Measurements from ENCODE around the gene DNPEP. TPM values are rescaled to one million over a fixed set of nuclear protein-coding genes. Genes with fewer than 3 reads are reported as not detected.

DNPEP gene
- total and polyA plus RNA-seq, 2 of the 8 experiments (the other 6 are each of a cell fraction or from before 2014, with no cell fraction given), result 59.8 to 109 TPM

- ChIA-PET CTCF (ENCODE audit: partially characterized antibody) (no interaction called here), POLR2A (ENCODE audit: partially characterized antibody) (no interaction called here)
- no peak overlapping the region for H3K18ac ChIP-seq (ENCODE audit: extremely low read depth, low read length)
- H3K27ac ChIP-seq (ENCODE audit: low read depth, low read length), result no peak overlapping the region
- H3K56ac ChIP-seq (replicated peaks; ENCODE audit: insufficient read length, low read depth, low read length), result no peak overlapping the region
- H3K36me3 ChIP-seq (ENCODE audit: control insufficient read depth in 2 of 4, insufficient read depth in 4 of 4, low read length in 3 of 4), result peaks cover 10 to 25% (median 20%) of the 10 kb centered on the region in 4 experiments
- H2AK5ac ChIP-seq (ENCODE audit: low read depth, low read length), result no peak overlapping the region
- no peak overlapping the region for H3K4me2 ChIP-seq (ENCODE audit: insufficient read depth in 1 of 2, low read depth in 2 of 2, low read length in 2 of 2)
- no peak overlapping the region for H3K4me3 ChIP-seq (ENCODE audit: extremely low read depth in 1 of 4, insufficient read depth in 2 of 4, low read depth in 3 of 4, low read length in 4 of 4)
- no peak overlapping the region for H2BK12ac ChIP-seq (ENCODE audit: low read depth, low read length)
- H3K4ac ChIP-seq (replicated peaks; ENCODE audit: insufficient read length, low read depth, low read length), result no peak overlapping the region
- no peak overlapping the region for H2BK15ac ChIP-seq (ENCODE audit: low read length)
- peaks cover 0 to 5% of the 10 kb centered on the region in 2 experiments for H4K20me1 ChIP-seq (replicated peaks in 1 of 2; ENCODE audit: control insufficient read depth in 1 of 2, insufficient read depth in 2 of 2, low read length in 2 of 2)
- H2BK20ac ChIP-seq (ENCODE audit: low read length), result no peak overlapping the region
- TF ChIP-seq JUND (IDR thresholded peaks at IDR 0.05; ENCODE audit: low read length), result no peak
- no peak for TF ChIP-seq RAD21 (IDR thresholded peaks at IDR 0.05 in 1 of 2, conservative IDR thresholded peaks at IDR 0.05 in 1 of 2; ENCODE audit: low read depth in 2 of 2, low read length in 2 of 2)
- TF ChIP-seq SRF (IDR thresholded peaks at IDR 0.05; ENCODE audit: low read depth, low read length), result no peak
- no peak for TF ChIP-seq EGR1 (IDR thresholded peaks at IDR 0.05; ENCODE audit: borderline replicate concordance, low read depth, low read length)
- H3K9ac ChIP-seq (replicated peaks in 1 of 4; ENCODE audit: extremely low read depth in 1 of 4, low read depth in 3 of 4, low read length in 3 of 4), result no peak overlapping the region
- H4K5ac ChIP-seq (ENCODE audit: insufficient read length, low read depth, low read length), result no peak overlapping the region
- H2AFZ ChIP-seq (ENCODE audit: low read length), result no peak overlapping the region
- no peak overlapping the region for H2BK5ac ChIP-seq (ENCODE audit: low read depth, low read length)
- no peaks in the 10 kb centered on the region for H3K9me3 ChIP-seq (ENCODE audit: insufficient read depth in 2 of 2, low read depth in 1 of 2, low read length in 1 of 2)
- H4K91ac ChIP-seq (replicated peaks; ENCODE audit: insufficient read length, low read length), result no peak overlapping the region
- no peaks in the 10 kb centered on the region for H3K27me3 ChIP-seq (replicated peaks in 1 of 4; ENCODE audit: control insufficient read depth in 3 of 4, extremely low read depth in 1 of 4, insufficient read depth in 3 of 4, low read length in 3 of 4)
- peaks cover 2% of the 10 kb centered on the region; the same call in 1 of the 2 replicates for H3K79me1 ChIP-seq (ENCODE audit: low read depth, low read length)
- no peak overlapping the region for H3K14ac ChIP-seq (ENCODE audit: insufficient read length)
- no peaks in the 10 kb centered on the region for H3K79me2 ChIP-seq (ENCODE audit: control insufficient read depth in 1 of 2, insufficient read depth in 2 of 2, low read length in 2 of 2)
- no peaks in the 10 kb centered on the region for H3K23me2 ChIP-seq (ENCODE audit: low read depth, low read length)
- no peak overlapping the region for H4K8ac ChIP-seq (ENCODE audit: extremely low read depth, insufficient read depth, low read length)
- H2BK120ac ChIP-seq (replicated peaks; ENCODE audit: low read depth, low read length), result no peak overlapping the region
- H3K4me1 ChIP-seq (replicated peaks in 1 of 4; ENCODE audit: control insufficient read depth in 3 of 4, insufficient read depth in 4 of 4, low read length in 3 of 4), result peaks cover 0 to 4% (median 0%) of the 10 kb centered on the region in 4 experiments; a peak in 1 of 7 replicates
- DNase-seq (ENCODE audit: low read depth in 1 of 2, low spot score in 2 of 2), result no peak
- FAIRE-seq, result no peak
- H3K23ac ChIP-seq (ENCODE audit: insufficient read length), result no peak overlapping the region
Measured at GRCh38 chr2:219380926-219381325, 6.8 kb downstream of the DNPEP start.

Measured in H1 (cell line).